ENCODE results near the gene MFF. TPM values are rescaled to one million over a fixed set of nuclear protein-coding genes. Genes with fewer than 3 reads are reported as not detected.

The MFF gene
- polyA plus RNA-seq, 1 of the 3 experiments (the other 2 are of a cell fraction) = 51.0 TPM

DNA sequence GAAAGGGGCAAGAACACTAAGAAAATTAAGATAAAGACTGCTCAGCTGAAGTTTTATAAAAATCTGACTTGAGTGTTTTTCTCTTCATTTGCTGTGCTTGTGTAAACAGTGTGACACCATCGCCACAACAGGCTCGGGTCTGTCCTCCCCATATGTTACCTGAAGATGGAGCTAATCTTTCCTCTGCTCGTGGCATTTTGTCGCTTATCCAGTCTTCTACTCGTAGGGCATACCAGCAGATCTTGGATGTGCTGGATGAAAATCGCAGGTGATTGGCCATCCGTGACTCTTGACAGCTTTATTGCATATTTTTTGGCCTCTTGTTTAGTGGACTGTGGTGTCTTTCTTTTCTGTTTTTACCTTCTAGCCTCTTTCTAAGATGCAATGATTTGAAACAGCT is 22.1 kb downstream of the MFF start:
- Histone ChIP-seq H3K36me3 (replicated peaks in 1 of 2; ENCODE audit: control insufficient read depth in 1 of 2, insufficient read depth in 2 of 2, low read length in 1 of 2) (peaks cover 56 to 78% of the 10 kb centered on the region in 2 experiments), H3K4me2 (no peak overlapping the region), H3K9me3 (no peaks in the 10 kb centered on the region), H3K9me2 (no peaks in the 10 kb centered on the region), H3F3A (replicated peaks; ENCODE audit: insufficient read depth) (no peaks in the 10 kb centered on the region), H3K4me3 (ENCODE audit: low read depth in 2 of 2, low read length in 1 of 2) (no peak overlapping the region), H2AFZ (ENCODE audit: low read depth) (no peak overlapping the region), H4K20me1 (ENCODE audit: insufficient read depth) (no peaks in the 10 kb centered on the region), H3K27ac (ENCODE audit: low read depth in 2 of 2, low read length in 1 of 2) (no peak overlapping the region), H3K27me3 (ENCODE audit: insufficient read depth) (no peaks in the 10 kb centered on the region), H3K79me2 (ENCODE audit: insufficient read depth) (no peaks in the 10 kb centered on the region), H3K9ac (no peak overlapping the region), H3K4me1 (ENCODE audit: control insufficient read depth in 1 of 2, insufficient read depth in 2 of 2, low read depth in 1 of 2, low read length in 1 of 2) (no peaks in the 10 kb centered on the region)
- POLR2A ChIA-PET = no interaction called here
- WGBS (ENCODE audit: low lambda C conversion rate) = 86% methylated on average over 7 of the region's 7 CpGs
- DNase-seq = no peak
- no peak for TF ChIP-seq FOSL2 (IDR thresholded peaks at IDR 0.05; ENCODE audit: borderline replicate concordance, low read depth)
- no peak for TF ChIP-seq SMC3 (IDR thresholded peaks at IDR 0.05; ENCODE audit: low read depth, low read length)
- CTCF ChIA-PET = interaction anchor here (1.0 to 2.5 kb wide), 4 partner anchors 11 to 222 kb away, joined by 3 to 8 read pairs (median 4); no protein-coding TSS in a partner anchor

DNA sequence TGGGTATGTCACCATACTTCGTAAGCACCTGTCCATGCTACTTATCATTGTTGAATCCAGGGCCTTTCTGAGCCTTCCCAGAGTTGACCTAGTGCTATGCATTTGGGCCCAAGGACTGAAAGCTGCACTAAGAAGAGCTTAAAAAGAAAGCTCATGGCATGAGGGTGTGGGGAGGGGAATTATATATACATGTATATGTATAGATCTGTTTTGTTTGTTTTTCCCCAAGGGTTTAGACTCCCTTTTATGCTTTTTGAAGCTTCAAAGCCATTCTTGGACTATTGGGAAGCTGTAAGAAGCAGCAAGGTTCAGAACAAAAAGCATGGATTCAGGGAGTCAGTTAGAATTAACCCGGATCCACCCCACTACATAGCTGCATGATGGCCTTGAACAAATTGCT is 23.3 kb downstream of the MFF start:
- Histone ChIP-seq H2AFZ (ENCODE audit: low read depth) (no peak overlapping the region), H4K20me1 (ENCODE audit: insufficient read depth) (no peaks in the 10 kb centered on the region), H3F3A (replicated peaks; ENCODE audit: insufficient read depth) (no peaks in the 10 kb centered on the region), H3K4me3 (ENCODE audit: low read depth in 2 of 2, low read length in 1 of 2) (no peak overlapping the region), H3K27ac (ENCODE audit: low read depth in 2 of 2, low read length in 1 of 2) (no peak overlapping the region), H3K79me2 (ENCODE audit: insufficient read depth) (no peaks in the 10 kb centered on the region), H3K4me1 (ENCODE audit: control insufficient read depth in 1 of 2, insufficient read depth in 2 of 2, low read depth in 1 of 2, low read length in 1 of 2) (no peaks in the 10 kb centered on the region), H3K9me3 (no peaks in the 10 kb centered on the region), H3K9me2 (no peaks in the 10 kb centered on the region), H3K36me3 (replicated peaks in 1 of 2; ENCODE audit: control insufficient read depth in 1 of 2, insufficient read depth in 2 of 2, low read length in 1 of 2) (peaks cover 44 to 78% of the 10 kb centered on the region in 2 experiments), H3K4me2 (no peak overlapping the region), H3K9ac (no peak overlapping the region), H3K27me3 (ENCODE audit: insufficient read depth) (no peaks in the 10 kb centered on the region)
- ChIA-PET CTCF (interaction anchor here (1.1 to 2.5 kb wide), 2 partner anchors 14 to 19 kb away, joined by 3 to 8 read pairs; no protein-coding TSS in a partner anchor), POLR2A (no interaction called here)
- WGBS (ENCODE audit: low lambda C conversion rate) = 100% methylated on average over 2 of the region's 2 CpGs
- DNase-seq = no peak
- TF ChIP-seq, protein P1, sequence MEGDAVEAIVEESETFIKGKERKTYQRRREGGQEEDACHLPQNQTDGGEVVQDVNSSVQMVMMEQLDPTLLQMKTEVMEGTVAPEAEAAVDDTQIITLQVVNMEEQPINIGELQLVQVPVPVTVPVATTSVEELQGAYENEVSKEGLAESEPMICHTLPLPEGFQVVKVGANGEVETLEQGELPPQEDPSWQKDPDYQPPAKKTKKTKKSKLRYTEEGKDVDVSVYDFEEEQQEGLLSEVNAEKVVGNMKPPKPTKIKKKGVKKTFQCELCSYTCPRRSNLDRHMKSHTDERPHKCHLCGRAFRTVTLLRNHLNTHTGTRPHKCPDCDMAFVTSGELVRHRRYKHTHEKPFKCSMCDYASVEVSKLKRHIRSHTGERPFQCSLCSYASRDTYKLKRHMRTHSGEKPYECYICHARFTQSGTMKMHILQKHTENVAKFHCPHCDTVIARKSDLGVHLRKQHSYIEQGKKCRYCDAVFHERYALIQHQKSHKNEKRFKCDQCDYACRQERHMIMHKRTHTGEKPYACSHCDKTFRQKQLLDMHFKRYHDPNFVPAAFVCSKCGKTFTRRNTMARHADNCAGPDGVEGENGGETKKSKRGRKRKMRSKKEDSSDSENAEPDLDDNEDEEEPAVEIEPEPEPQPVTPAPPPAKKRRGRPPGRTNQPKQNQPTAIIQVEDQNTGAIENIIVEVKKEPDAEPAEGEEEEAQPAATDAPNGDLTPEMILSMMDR (IDR thresholded peaks at IDR 0.05) = no peak
- TF ChIP-seq TAF1 (IDR thresholded peaks at IDR 0.05; ENCODE audit: borderline replicate concordance, low read depth, low read length) = no peak
- TF ChIP-seq, protein P2, sequence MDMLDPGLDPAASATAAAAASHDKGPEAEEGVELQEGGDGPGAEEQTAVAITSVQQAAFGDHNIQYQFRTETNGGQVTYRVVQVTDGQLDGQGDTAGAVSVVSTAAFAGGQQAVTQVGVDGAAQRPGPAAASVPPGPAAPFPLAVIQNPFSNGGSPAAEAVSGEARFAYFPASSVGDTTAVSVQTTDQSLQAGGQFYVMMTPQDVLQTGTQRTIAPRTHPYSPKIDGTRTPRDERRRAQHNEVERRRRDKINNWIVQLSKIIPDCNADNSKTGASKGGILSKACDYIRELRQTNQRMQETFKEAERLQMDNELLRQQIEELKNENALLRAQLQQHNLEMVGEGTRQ (IDR thresholded peaks at IDR 0.05; ENCODE audit: borderline replicate concordance, low read depth, low read length) = no peak
- no peak for TF ChIP-seq FOXM1 (IDR thresholded peaks at IDR 0.05; ENCODE audit: low read depth)
- no peak for TF ChIP-seq FOSL2 (IDR thresholded peaks at IDR 0.05; ENCODE audit: borderline replicate concordance, low read depth)
- TF ChIP-seq POLR2AphosphoS5 (IDR thresholded peaks at IDR 0.05; ENCODE audit: low read depth, low read length) = no peak
- no peak for TF ChIP-seq SMC3 (IDR thresholded peaks at IDR 0.05; ENCODE audit: low read depth, low read length)
- TF ChIP-seq RAD21 (IDR thresholded peaks at IDR 0.05; ENCODE audit: low read length) = no peak
- TF ChIP-seq, protein P3, sequence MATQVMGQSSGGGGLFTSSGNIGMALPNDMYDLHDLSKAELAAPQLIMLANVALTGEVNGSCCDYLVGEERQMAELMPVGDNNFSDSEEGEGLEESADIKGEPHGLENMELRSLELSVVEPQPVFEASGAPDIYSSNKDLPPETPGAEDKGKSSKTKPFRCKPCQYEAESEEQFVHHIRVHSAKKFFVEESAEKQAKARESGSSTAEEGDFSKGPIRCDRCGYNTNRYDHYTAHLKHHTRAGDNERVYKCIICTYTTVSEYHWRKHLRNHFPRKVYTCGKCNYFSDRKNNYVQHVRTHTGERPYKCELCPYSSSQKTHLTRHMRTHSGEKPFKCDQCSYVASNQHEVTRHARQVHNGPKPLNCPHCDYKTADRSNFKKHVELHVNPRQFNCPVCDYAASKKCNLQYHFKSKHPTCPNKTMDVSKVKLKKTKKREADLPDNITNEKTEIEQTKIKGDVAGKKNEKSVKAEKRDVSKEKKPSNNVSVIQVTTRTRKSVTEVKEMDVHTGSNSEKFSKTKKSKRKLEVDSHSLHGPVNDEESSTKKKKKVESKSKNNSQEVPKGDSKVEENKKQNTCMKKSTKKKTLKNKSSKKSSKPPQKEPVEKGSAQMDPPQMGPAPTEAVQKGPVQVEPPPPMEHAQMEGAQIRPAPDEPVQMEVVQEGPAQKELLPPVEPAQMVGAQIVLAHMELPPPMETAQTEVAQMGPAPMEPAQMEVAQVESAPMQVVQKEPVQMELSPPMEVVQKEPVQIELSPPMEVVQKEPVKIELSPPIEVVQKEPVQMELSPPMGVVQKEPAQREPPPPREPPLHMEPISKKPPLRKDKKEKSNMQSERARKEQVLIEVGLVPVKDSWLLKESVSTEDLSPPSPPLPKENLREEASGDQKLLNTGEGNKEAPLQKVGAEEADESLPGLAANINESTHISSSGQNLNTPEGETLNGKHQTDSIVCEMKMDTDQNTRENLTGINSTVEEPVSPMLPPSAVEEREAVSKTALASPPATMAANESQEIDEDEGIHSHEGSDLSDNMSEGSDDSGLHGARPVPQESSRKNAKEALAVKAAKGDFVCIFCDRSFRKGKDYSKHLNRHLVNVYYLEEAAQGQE (IDR thresholded peaks at IDR 0.05; ENCODE audit: low read depth, low read length) = no peak
- no peak for TF ChIP-seq YY1 (IDR thresholded peaks at IDR 0.05; ENCODE audit: low read depth)
